ENCODE results near the gene TMEM59L. TPM values are rescaled to one million over a fixed set of nuclear protein-coding genes. Genes with fewer than 3 reads are reported as not detected.

Gene TMEM59L
- total and polyA plus RNA-seq, 2 of the 13 experiments (the other 11 are each of a cell fraction or from before 2014, with no cell fraction given), result 0.97 to 5.5 TPM

DNA sequence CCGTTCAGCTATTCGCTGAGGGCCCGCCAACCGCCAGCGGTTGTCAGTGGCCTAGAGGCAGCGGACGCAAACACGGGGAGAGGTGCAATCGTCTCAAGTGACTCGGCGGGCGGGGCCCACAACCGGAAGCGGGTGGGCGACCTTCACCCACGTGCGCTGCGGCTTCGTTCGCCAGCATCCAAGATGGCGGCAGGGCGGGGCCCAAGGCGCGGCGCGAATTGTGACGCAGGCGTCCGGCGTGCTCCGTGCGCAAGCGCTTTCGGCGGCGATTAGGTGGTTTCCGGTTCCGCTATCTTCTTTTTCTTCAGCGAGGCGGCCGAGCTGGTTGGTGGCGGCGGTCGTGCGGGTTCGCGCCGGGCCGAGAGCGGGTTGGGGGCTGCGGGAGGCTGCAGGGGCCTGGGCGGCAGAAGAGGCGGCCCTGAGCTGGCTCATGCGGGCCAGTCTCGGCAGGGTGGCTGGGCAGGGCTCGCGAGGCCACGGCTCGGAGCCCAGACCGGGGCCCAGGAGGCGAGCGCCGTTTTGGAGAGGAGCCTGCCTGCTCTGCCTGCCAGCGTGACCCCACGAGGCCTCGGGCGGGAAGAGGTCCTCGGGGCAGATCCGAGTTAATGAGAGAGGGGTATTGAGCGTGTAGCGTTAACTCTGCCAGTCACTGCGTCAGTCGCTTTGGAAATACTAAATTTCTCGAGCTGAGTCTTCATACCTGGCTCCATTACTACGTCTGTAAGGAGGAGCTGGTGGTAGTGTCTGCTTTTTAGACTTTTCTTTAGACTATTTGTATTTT is 40.9 kb upstream of the TMEM59L start, which contains the start of gene UBA52 (continued):
- TF ChIP-seq ZNF761 (CRISPR knock-in tag; conservative IDR thresholded peaks at IDR 0.05) (peak; percentile 63; the same call in 1 of the 2 replicates), HCFC1 (IDR thresholded peaks at IDR 0.05; ENCODE audit: low read depth, low read length) (peak; percentile 83), DNMT1 (CRISPR knock-in tag; IDR thresholded peaks at IDR 0.05) (no peak), SPEN (CRISPR knock-in tag; IDR thresholded peaks at IDR 0.05; ENCODE audit: low read depth) (peak; percentile 95), ZNF329 (CRISPR knock-in tag; IDR thresholded peaks at IDR 0.05; ENCODE audit: low read depth) (peak; percentile 41), ZNF446 (CRISPR knock-in tag; IDR thresholded peaks at IDR 0.05) (no peak), ZNF678 (CRISPR knock-in tag; IDR thresholded peaks at IDR 0.05) (peak; percentile 90; the same call in 1 of the 2 replicates), IKZF1 (IDR thresholded peaks at IDR 0.05) (no peak), MEIS1 (CRISPR knock-in tag; IDR thresholded peaks at IDR 0.05; ENCODE audit: borderline replicate concordance) (no peak; the same call in 1 of the 2 replicates), ZFYVE20 (CRISPR knock-in tag; IDR thresholded peaks at IDR 0.05; ENCODE audit: borderline replicate concordance, low read depth) (peak; percentile 88; the same call in 1 of the 2 replicates), FOXA1 (IDR thresholded peaks at IDR 0.05) (no peak), FOXA1 (CRISPR knock-in tag; IDR thresholded peaks at IDR 0.05) (peak; percentile 60), ZNF556 (CRISPR knock-in tag; IDR thresholded peaks at IDR 0.05; ENCODE audit: borderline replicate concordance) (peak; percentile 97; the same call in 1 of the 2 replicates), NCOR1 (IDR thresholded peaks at IDR 0.05; ENCODE audit: borderline replicate concordance, low read length) (peak; percentile 47; the same call in 1 of the 2 replicates), NFATC3 (CRISPR knock-in tag; IDR thresholded peaks at IDR 0.05) (no peak), PAX8 (CRISPR knock-in tag; IDR thresholded peaks at IDR 0.05; ENCODE audit: borderline replicate concordance) (no peak; the same call in 1 of the 2 replicates), ZFP36L1 (CRISPR knock-in tag; IDR thresholded peaks at IDR 0.05) (no peak; the same call in 1 of the 2 replicates), FLYWCH1 (CRISPR knock-in tag; IDR thresholded peaks at IDR 0.05) (peak; percentile 74; the same call in 1 of the 2 replicates), SIX4 (CRISPR knock-in tag; IDR thresholded peaks at IDR 0.05) (peak; percentile 95), ZNF260 (CRISPR knock-in tag; IDR thresholded peaks at IDR 0.05; ENCODE audit: borderline replicate concordance, low read depth) (no peak), LCORL (IDR thresholded peaks at IDR 0.05) (no peak), LCORL (CRISPR knock-in tag; IDR thresholded peaks at IDR 0.05) (peak; percentile 79), MLLT10 (CRISPR knock-in tag; IDR thresholded peaks at IDR 0.05) (no peak)
- TF ChIP-seq, protein P1, sequence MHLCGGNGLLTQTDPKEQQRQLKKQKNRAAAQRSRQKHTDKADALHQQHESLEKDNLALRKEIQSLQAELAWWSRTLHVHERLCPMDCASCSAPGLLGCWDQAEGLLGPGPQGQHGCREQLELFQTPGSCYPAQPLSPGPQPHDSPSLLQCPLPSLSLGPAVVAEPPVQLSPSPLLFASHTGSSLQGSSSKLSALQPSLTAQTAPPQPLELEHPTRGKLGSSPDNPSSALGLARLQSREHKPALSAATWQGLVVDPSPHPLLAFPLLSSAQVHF (CRISPR knock-in tag; IDR thresholded peaks at IDR 0.05), result no peak
- TF ChIP-seq, protein P2, sequence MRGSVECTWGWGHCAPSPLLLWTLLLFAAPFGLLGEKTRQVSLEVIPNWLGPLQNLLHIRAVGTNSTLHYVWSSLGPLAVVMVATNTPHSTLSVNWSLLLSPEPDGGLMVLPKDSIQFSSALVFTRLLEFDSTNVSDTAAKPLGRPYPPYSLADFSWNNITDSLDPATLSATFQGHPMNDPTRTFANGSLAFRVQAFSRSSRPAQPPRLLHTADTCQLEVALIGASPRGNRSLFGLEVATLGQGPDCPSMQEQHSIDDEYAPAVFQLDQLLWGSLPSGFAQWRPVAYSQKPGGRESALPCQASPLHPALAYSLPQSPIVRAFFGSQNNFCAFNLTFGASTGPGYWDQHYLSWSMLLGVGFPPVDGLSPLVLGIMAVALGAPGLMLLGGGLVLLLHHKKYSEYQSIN (CRISPR knock-in tag; IDR thresholded peaks at IDR 0.05; ENCODE audit: borderline replicate concordance), result no peak
- TF ChIP-seq, protein P3, sequence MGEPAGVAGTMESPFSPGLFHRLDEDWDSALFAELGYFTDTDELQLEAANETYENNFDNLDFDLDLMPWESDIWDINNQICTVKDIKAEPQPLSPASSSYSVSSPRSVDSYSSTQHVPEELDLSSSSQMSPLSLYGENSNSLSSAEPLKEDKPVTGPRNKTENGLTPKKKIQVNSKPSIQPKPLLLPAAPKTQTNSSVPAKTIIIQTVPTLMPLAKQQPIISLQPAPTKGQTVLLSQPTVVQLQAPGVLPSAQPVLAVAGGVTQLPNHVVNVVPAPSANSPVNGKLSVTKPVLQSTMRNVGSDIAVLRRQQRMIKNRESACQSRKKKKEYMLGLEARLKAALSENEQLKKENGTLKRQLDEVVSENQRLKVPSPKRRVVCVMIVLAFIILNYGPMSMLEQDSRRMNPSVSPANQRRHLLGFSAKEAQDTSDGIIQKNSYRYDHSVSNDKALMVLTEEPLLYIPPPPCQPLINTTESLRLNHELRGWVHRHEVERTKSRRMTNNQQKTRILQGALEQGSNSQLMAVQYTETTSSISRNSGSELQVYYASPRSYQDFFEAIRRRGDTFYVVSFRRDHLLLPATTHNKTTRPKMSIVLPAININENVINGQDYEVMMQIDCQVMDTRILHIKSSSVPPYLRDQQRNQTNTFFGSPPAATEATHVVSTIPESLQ (CRISPR knock-in tag; conservative IDR thresholded peaks at IDR 0.05), result no peak
